ENCODE measurements around the gene COL19A1.

- TF ChIP-seq CTCF (IDR thresholded peaks at IDR 0.05) (no peak), NFIC (IDR thresholded peaks at IDR 0.05; ENCODE audit: borderline replicate concordance) (no peak), EZH2phosphoT487 (IDR thresholded peaks at IDR 0.05; ENCODE audit: borderline replicate concordance, low read depth) (no peak), MAX (IDR thresholded peaks at IDR 0.05; ENCODE audit: low read depth) (no peak)
Observed at GRCh38 chr6:69868252-69868804, 2.0 kb downstream of the COL19A1 start.

Measured in SK-N-SH (cell line).